ENCODE results near the gene MAN2B2.

GRCh38 chr4:6561173-6561516 is 13.8 kb upstream of the MAN2B2 start:
- no peak for TF ChIP-seq POLR2A (IDR thresholded peaks at IDR 0.05; ENCODE audit: low read depth, low read length)
- no peak for TF ChIP-seq POLR2AphosphoS5 (IDR thresholded peaks at IDR 0.05; ENCODE audit: low read depth, low read length)
- no peak for TF ChIP-seq TAF1 (IDR thresholded peaks at IDR 0.05; ENCODE audit: low read depth, low read length)
